Gastroesophageal sphincter (tissue), 2 donors: ENCODE measurements around the gene DCC.

Experiments
- EP300 ChIP-seq: sonication (generic); formaldehyde crosslinking; IDR thresholded peaks from one replicate; pipeline ENCODE4 v1.6.1; 2017; ENCODE audit warnings: antibody characterized with exemption, mild to moderate bottlenecking
- POLR2A ChIP-seq, 2 donors: fragments of 450-650 bp; IDR thresholded peaks; one replicate each; pipeline ENCODE4 v1.6.1; 2017; ENCODE audit warnings: antibody characterized with exemption in 2 of 2, mild to moderate bottlenecking in 2 of 2, moderate library complexity in 1 of 2

DNA sequence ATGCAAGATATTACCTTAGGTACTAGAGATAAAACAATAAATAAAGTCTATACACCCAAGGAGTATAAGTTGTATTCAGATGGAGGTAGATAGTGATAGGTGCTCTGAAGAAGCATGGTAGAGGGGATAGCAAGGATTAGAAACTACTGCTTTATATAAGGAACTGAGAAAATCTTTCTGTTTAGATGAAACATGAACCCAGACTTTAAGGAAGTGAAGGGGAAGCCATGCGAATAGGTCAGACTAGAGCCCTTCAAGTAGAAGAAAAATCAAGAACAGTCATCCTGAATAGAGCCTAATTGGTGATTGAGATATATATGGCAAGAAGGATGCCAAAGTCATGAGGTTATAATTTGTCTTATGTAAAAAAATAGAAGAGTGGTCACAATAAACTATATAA lies 984.4 kb downstream of the DCC start:
- no peak for TF ChIP-seq POLR2A (IDR thresholded peaks at IDR 0.05)
- no peak for TF ChIP-seq EP300
